Neural progenitor cell (in vitro differentiated cells): ENCODE measurements around the gene ACO2.

Source experiments
- CTCF ChIP-seq: fragments of 200-600 bp; sonication (generic); IDR thresholded peaks from 2 replicates; pipeline ENCODE4 v1.5.1; 2017; ENCODE audit warnings: antibody characterized with exemption, mild to moderate bottlenecking
- EZH2 ChIP-seq: fragments of 200-600 bp; sonication (generic); IDR thresholded peaks from 2 replicates; pipeline ENCODE4 v1.6.1; 2017; ENCODE audit warnings: antibody characterized with exemption, mild to moderate bottlenecking, moderate library complexity
- EZH2phosphoT487 ChIP-seq: fragments of 200-600 bp; sonication (generic); IDR thresholded peaks from 2 replicates; pipeline ENCODE4 v1.6.1; 2017; ENCODE audit warnings: antibody characterized with exemption

DNA sequence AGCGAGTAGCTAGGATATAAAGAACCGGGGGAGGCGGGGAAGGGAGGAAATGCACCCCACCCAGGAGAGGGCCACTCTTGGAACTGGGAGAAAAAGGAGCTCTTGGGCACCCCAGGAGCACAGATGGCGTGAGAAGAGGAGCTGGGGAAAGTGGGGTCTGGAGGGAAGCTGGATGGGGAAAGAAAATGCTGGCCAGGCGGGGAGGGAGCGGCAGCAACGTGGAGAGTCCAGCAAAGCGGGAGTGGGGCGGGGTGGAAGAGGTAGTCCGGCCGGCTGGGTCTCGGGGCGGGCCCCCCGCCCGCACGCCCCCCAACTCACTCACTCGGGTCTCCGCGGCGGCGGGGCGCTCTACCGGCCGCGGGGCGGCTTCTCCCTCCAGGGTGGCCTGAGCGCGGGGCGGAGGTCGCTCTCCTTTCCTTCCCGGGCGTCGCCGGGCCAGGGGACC, 22.8 kb upstream of the ACO2 start:
- no peak for TF ChIP-seq CTCF
- no peak for TF ChIP-seq EZH2phosphoT487
- no peak for TF ChIP-seq EZH2
